GM23338 (cell line): Measurements from ENCODE around the gene DNAJB6. TPM values are rescaled to one million over a fixed set of nuclear protein-coding genes. Genes with fewer than 3 reads are reported as not detected.
A peak's percentile ranks its signal among the peaks of the same experiment; 100 is the strongest.

Source experiments
- ATAC-seq: fragments of 200-7000 bp; cut with Tn5 transposase; 3 replicates; pipeline ENCODE4 v1.9.1; 2020
- DNase-seq: peaks from one replicate; pipeline ENCODE4 v3.0.0-alpha.2; 2015; ENCODE audit warnings: low spot score
- H2AFZ ChIP-seq: fragments of 200-600 bp; sonication (generic); 2 replicates; pipeline ENCODE4 v1.8.0; 2016; ENCODE audit warnings: antibody characterized with exemption, mild to moderate bottlenecking, moderate library complexity
- H3F3A ChIP-seq: fragments of 200-600 bp; sonication (generic); replicated peaks from 2 replicates; pipeline ENCODE4 v1.8.0; 2017; ENCODE audit warnings: antibody characterized with exemption, mixed run types, low read depth
- H3K27ac ChIP-seq: fragments of 200-600 bp; sonication (generic); 2 replicates; pipeline ENCODE4 v1.6.1; 2016; ENCODE audit warnings: low read depth
- H3K27me3 ChIP-seq: fragments of 200-600 bp; sonication (generic); 2 replicates; pipeline ENCODE4 v1.8.0; 2016; ENCODE audit warnings: mild to moderate bottlenecking, mixed run types, moderate library complexity; ENCODE audit not compliant: insufficient read depth
- H3K36me3 ChIP-seq: fragments of 200-600 bp; sonication (generic); 2 replicates; pipeline ENCODE4 v1.8.0; 2016; ENCODE audit warnings: mild to moderate bottlenecking; ENCODE audit not compliant: insufficient read depth
- H3K4me1 ChIP-seq: fragments of 200-600 bp; sonication (generic); 2 replicates; pipeline ENCODE4 v1.8.0; 2016; ENCODE audit warnings: mild to moderate bottlenecking, moderate library complexity; ENCODE audit not compliant: insufficient read depth
- H3K4me2 ChIP-seq: fragments of 200-600 bp; sonication (generic); 2 replicates; pipeline ENCODE4 v1.7.1; 2017; ENCODE audit warnings: mixed run types
- H3K4me3 ChIP-seq: fragments of 200-600 bp; sonication (generic); 2 replicates; pipeline ENCODE4 v1.6.1; 2016; ENCODE audit warnings: mixed run types
- H3K79me2 ChIP-seq: fragments of 200-600 bp; sonication (generic); replicated peaks from 2 replicates; pipeline ENCODE4 v1.8.0; 2017; ENCODE audit warnings: mild to moderate bottlenecking; ENCODE audit not compliant: insufficient read depth
- H3K9me2 ChIP-seq: fragments of 200-600 bp; sonication (generic); 2 replicates; pipeline ENCODE4 v1.8.0; 2017; ENCODE audit not compliant: insufficient read depth
- H4K20me1 ChIP-seq: fragments of 200-600 bp; sonication (generic); replicated peaks from 2 replicates; pipeline ENCODE4 v1.8.0; 2017; ENCODE audit warnings: mild to moderate bottlenecking; ENCODE audit not compliant: insufficient read depth
- H3K27ac Mint-ChIP-seq: 2 replicates; pipeline ENCODE4 v1.8.0; 2020; ENCODE audit warnings: inconsistent platforms, mild to moderate bottlenecking, moderate library complexity, mixed read lengths
- H3K27me3 Mint-ChIP-seq: 3 replicates; pipeline ENCODE4 v1.8.0; 2022; ENCODE audit warnings: low read depth, mild to moderate bottlenecking, moderate library complexity, mixed read lengths, inconsistent platforms; ENCODE audit not compliant: insufficient read depth, poor library complexity
- H3K36me3 Mint-ChIP-seq: 3 replicates; pipeline ENCODE4 v1.8.0; 2021; ENCODE audit warnings: low read depth, mild to moderate bottlenecking, inconsistent platforms, moderate library complexity, mixed read lengths
- H3K4me1 Mint-ChIP-seq: 3 replicates; pipeline ENCODE4 v1.8.0; 2020; ENCODE audit warnings: mild to moderate bottlenecking, inconsistent platforms, mixed read lengths
- H3K4me3 Mint-ChIP-seq: 3 replicates; pipeline ENCODE4 v1.8.0; 2021; ENCODE audit warnings: moderate library complexity, mild to moderate bottlenecking, inconsistent platforms, mixed read lengths
- H3K9me3 Mint-ChIP-seq: 3 replicates; pipeline ENCODE4 v1.8.0; 2020; ENCODE audit warnings: moderate library complexity, mild to moderate bottlenecking, inconsistent platforms, mixed read lengths
- CREB1 ChIP-seq: fragments of 250-450 bp; sonication (Bioruptor Pico); IDR thresholded peaks from 2 replicates; pipeline ENCODE4 v1.5.0; 2020; ENCODE audit warnings: low read depth, mild to moderate bottlenecking, moderate library complexity
- CTCF ChIP-seq, 2 experiments: fragments of 200-600 bp in 1 of 2; sonication (generic) in 1 of 2; conservative IDR thresholded peaks; 2 replicates each; pipeline versions ENCODE4 v1.5.1 to v1.6.1; 2016 to 2017; ENCODE audit warnings: antibody characterized with exemption in 2 of 2, low read depth in 2 of 2, mild to moderate bottlenecking in 2 of 2, moderate library complexity in 1 of 2
- ETS1 ChIP-seq: IDR thresholded peaks from 2 replicates; pipeline ENCODE4 v1.6.1; 2016; ENCODE audit warnings: antibody characterized with exemption
- EZH2phosphoT487 ChIP-seq: fragments of 200-600 bp; sonication (generic); IDR thresholded peaks from one replicate; pipeline ENCODE4 v1.8.1; 2018; ENCODE audit warnings: antibody characterized with exemption; ENCODE audit not compliant: unreplicated experiment
- JUNB ChIP-seq: IDR thresholded peaks from one replicate; pipeline ENCODE4 v1.6.1; 2016; ENCODE audit warnings: antibody characterized with exemption; ENCODE audit not compliant: unreplicated experiment
- NANOG ChIP-seq: IDR thresholded peaks from 2 replicates; pipeline ENCODE4 v1.6.1; 2016; ENCODE audit warnings: antibody characterized with exemption, borderline replicate concordance
- POLR2AphosphoS5 ChIP-seq: IDR thresholded peaks from 2 replicates; pipeline ENCODE4 v1.6.1; 2016; ENCODE audit warnings: antibody characterized with exemption, low read depth
- REST ChIP-seq: IDR thresholded peaks from one replicate; pipeline ENCODE4 v1.6.1; 2018; ENCODE audit warnings: antibody characterized with exemption; ENCODE audit not compliant: unreplicated experiment
- STAT1 ChIP-seq: IDR thresholded peaks from one replicate; pipeline ENCODE4 v1.6.1; 2016; ENCODE audit warnings: antibody characterized with exemption; ENCODE audit not compliant: unreplicated experiment
- ZNF114 ChIP-seq: fragments of 250-450 bp; sonication (Bioruptor Pico); IDR thresholded peaks from 2 replicates; pipeline ENCODE4 v1.5.0; 2020; ENCODE audit warnings: mild to moderate bottlenecking, moderate library complexity
- ZNF331 ChIP-seq: fragments of 250-450 bp; sonication (Bioruptor Pico); IDR thresholded peaks from 2 replicates; pipeline ENCODE4 v1.5.0; 2020; ENCODE audit warnings: low read depth, mild to moderate bottlenecking, moderate library complexity
- polyA plus RNA-seq: library from polyadenylated mRNA; unstranded; fragments of >200 nt; fragmentation: Nextera tagmentation; extraction: Ambion mirVana; gene quantifications from 2 replicates; pipeline ENCODE4 v1.2.1, GENCODE V29; 2016
- total RNA-seq: library from RNA; depleted of rRNA; stranded (reverse); fragments of >200 nt; shearing (Covaris generic); gene quantifications from 2 replicates; pipeline ENCODE4 v1.2.3, GENCODE V29; 2014

DNAJB6 gene
- total and polyA plus RNA-seq, 2 experiments from 2014 or later = 308 to 322 TPM

GRCh38 chr7:157414702-157415096 lies 77.9 kb downstream of the DNAJB6 start (continued):
- TF ChIP-seq REST (no peak), NANOG (no peak), ZNF331 (no peak), EZH2phosphoT487 (no peak), ETS1 (no peak), ZNF114 (CRISPR knock-in tag) (no peak), JUNB (no peak), POLR2AphosphoS5 (no peak), CREB1 (CRISPR knock-in tag) (no peak), STAT1 (no peak), CTCF (conservative IDR thresholded peaks at IDR 0.05; ENCODE audit: low read depth in 2 of 2) (no peak)

- Histone ChIP-seq H3K4me1 (peaks cover 20% of the 10 kb centered on the region), H3K4me3 (no peak overlapping the region), H3K4me2 (no peak overlapping the region), H4K20me1 (peaks cover 29% of the 10 kb centered on the region), H3F3A (peaks cover 42% of the 10 kb centered on the region; the same call in 1 of the 2 replicates), H3K9me2 (no peaks in the 10 kb centered on the region), H3K36me3 (peaks cover 22% of the 10 kb centered on the region), H3K27ac (peak overlapping the region; percentile 66), H2AFZ (no peak overlapping the region), H3K79me2 (peaks cover 39% of the 10 kb centered on the region), H3K27me3 (no peaks in the 10 kb centered on the region)
- Mint-ChIP-seq H3K9me3 (peaks cover 3% of the 10 kb centered on the region; the same call in 1 of the 3 replicates), H3K27ac (peak overlapping the region; percentile 80), H3K4me3 (no peak overlapping the region), H3K27me3 (peaks cover 22% of the 10 kb centered on the region), H3K36me3 (peaks cover 51% of the 10 kb centered on the region), H3K4me1 (peaks cover 34% of the 10 kb centered on the region)
- TF ChIP-seq EZH2phosphoT487 = no peak
- ATAC-seq (no peak), DNase-seq (no peak)
Measured at GRCh38 chr7:157415486-157415885, 78.7 kb downstream of the DNAJB6 start.
